NCI-H2107 treated with DMSO at 0.1 percent for 48 hours (cell line): Measurements from ENCODE around the gene CHRNB1.

Experiments used
- DNase-seq: peaks from one replicate; lab custom pipeline; 2025; ENCODE audit not compliant: unreplicated experiment; lab: John Stamatoyannopoulos, UW

CHRNB1 gene

GRCh38 chr17:7437950-7438614 lies 6.8 kb upstream of the CHRNB1 start:
- no peak for DNase-seq

GRCh38 chr17:7438656-7439460 lies 6.0 kb upstream of the CHRNB1 start:
- no peak for DNase-seq

GRCh38 chr17:7439462-7440112 lies 5.3 kb upstream of the CHRNB1 start, which contains the start of gene FGF11:
Gene FGF11 (plus strand): TSS chr17:7439512. CDS start chr17:7439621, 109 bp downstream.
- no peak for DNase-seq

GRCh38 chr17:7440113-7440833 lies 4.6 kb upstream of the CHRNB1 start:
- no peak for DNase-seq

- no peak for DNase-seq
Measured at GRCh38 chr17:7440834-7441195, 4.0 kb upstream of the CHRNB1 start.

GRCh38 chr17:7441266-7441665 lies 3.6 kb upstream of the CHRNB1 start:
- DNase-seq: no peak

GRCh38 chr17:7442142-7442541 lies 2.7 kb upstream of the CHRNB1 start:
- DNase-seq: no peak

- no peak for DNase-seq
Measured at GRCh38 chr17:7443499-7444485, 1.1 kb upstream of the CHRNB1 start.

- no peak for DNase-seq
Measured at GRCh38 chr17:7445619-7445968, 733 bp downstream of the CHRNB1 start.

GRCh38 chr17:7448461-7448860 lies 3.6 kb downstream of the CHRNB1 start:
- no peak for DNase-seq

GRCh38 chr17:7459961-7460545 lies 15.2 kb downstream of the CHRNB1 start:
- DNase-seq: no peak

- DNase-seq: no peak
Measured at GRCh38 chr17:7460850-7461660, 16.2 kb downstream of the CHRNB1 start.

GRCh38 chr17:7462474-7463371 lies 17.9 kb downstream of the CHRNB1 start:
- DNase-seq: no peak

- DNase-seq: no peak
Measured at GRCh38 chr17:7463372-7463846, 18.5 kb downstream of the CHRNB1 start.

- DNase-seq: no peak
Measured at GRCh38 chr17:7464081-7464480, 19.2 kb downstream of the CHRNB1 start.

GRCh38 chr17:7465597-7466275 lies 20.9 kb downstream of the CHRNB1 start:
- no peak for DNase-seq

GRCh38 chr17:7466318-7466638 lies 21.4 kb downstream of the CHRNB1 start:
- no peak for DNase-seq
